ENCODE measurements around the gene CEP57L1.
A peak's percentile ranks its signal among the peaks of the same experiment; 100 is the strongest.

Gene CEP57L1

DNA sequence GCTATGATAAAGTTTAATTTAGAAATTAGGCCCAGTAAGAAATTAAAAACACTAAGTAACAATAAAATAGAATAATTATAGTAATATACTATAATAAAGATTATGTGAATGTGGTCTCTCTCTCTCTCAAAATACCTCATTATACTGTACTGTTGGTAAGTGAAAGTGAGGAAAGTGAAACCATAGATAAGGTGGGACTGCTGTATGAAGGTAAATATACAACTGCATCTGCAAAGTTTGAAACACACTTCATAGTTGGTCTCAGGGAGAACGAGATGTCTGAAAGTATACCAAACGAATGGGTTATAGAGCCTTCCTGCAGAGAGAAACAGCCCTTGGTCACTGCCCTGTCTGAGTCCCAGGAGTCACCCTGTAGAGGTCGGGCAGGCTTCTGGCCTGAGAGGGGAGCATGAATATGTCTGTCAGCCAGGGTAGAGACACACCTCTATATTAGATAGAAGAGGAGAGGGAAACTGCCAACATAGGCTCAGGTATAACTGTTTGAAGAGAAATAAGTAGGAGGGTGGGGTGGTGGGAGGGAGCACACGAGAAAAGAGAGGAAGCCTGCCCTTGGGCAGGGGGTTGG, 32.4 kb upstream of the CEP57L1 start:
- TF ChIP-seq, protein P1, sequence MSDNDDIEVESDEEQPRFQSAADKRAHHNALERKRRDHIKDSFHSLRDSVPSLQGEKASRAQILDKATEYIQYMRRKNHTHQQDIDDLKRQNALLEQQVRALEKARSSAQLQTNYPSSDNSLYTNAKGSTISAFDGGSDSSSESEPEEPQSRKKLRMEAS (IDR thresholded peaks at IDR 0.05; ENCODE audit: low read depth, low read length) = no peak
- TF ChIP-seq, protein P2, sequence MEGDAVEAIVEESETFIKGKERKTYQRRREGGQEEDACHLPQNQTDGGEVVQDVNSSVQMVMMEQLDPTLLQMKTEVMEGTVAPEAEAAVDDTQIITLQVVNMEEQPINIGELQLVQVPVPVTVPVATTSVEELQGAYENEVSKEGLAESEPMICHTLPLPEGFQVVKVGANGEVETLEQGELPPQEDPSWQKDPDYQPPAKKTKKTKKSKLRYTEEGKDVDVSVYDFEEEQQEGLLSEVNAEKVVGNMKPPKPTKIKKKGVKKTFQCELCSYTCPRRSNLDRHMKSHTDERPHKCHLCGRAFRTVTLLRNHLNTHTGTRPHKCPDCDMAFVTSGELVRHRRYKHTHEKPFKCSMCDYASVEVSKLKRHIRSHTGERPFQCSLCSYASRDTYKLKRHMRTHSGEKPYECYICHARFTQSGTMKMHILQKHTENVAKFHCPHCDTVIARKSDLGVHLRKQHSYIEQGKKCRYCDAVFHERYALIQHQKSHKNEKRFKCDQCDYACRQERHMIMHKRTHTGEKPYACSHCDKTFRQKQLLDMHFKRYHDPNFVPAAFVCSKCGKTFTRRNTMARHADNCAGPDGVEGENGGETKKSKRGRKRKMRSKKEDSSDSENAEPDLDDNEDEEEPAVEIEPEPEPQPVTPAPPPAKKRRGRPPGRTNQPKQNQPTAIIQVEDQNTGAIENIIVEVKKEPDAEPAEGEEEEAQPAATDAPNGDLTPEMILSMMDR (IDR thresholded peaks at IDR 0.05; ENCODE audit: low read depth, low read length) = no peak
- TF ChIP-seq POLR2A (IDR thresholded peaks at IDR 0.05; ENCODE audit: extremely low read depth, insufficient read length) (no peak), MYC (IDR thresholded peaks at IDR 0.05; ENCODE audit: low read depth, low read length) (no peak)
- H3K4me3 ChIP-seq (ENCODE audit: low read depth, low read length) = no peak overlapping the region
- no peak for DNase-seq (ENCODE audit: low read depth)

DNA sequence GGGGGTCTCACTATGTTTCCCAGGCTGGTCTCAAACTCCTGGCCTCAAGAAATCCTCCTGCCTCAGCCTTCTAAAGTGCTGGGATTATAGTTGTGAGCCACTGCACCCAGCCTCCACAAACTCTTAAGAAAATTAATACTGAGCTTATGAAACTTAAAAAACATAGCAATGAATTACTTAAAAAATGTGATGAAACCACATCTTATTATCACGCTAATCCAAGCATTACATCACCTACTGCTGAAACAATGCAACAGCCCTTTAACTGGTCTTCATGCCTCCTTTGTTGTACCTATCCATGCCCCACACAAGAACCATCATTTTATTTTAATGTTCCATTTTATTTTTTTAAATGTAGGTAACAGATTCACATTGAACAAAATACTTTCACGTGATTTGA, 25.6 kb upstream of the CEP57L1 start:
- TF ChIP-seq, protein P1 (IDR thresholded peaks at IDR 0.05; ENCODE audit: low read depth, low read length) = no peak
- TF ChIP-seq, protein P2 (IDR thresholded peaks at IDR 0.05; ENCODE audit: low read depth, low read length) = no peak
- TF ChIP-seq POLR2A (IDR thresholded peaks at IDR 0.05; ENCODE audit: extremely low read depth, insufficient read length) (no peak), MYC (IDR thresholded peaks at IDR 0.05; ENCODE audit: low read depth, low read length) (no peak)
- no peak for DNase-seq (ENCODE audit: low read depth)
- no peak overlapping the region for H3K4me3 ChIP-seq (ENCODE audit: low read depth, low read length)

DNA sequence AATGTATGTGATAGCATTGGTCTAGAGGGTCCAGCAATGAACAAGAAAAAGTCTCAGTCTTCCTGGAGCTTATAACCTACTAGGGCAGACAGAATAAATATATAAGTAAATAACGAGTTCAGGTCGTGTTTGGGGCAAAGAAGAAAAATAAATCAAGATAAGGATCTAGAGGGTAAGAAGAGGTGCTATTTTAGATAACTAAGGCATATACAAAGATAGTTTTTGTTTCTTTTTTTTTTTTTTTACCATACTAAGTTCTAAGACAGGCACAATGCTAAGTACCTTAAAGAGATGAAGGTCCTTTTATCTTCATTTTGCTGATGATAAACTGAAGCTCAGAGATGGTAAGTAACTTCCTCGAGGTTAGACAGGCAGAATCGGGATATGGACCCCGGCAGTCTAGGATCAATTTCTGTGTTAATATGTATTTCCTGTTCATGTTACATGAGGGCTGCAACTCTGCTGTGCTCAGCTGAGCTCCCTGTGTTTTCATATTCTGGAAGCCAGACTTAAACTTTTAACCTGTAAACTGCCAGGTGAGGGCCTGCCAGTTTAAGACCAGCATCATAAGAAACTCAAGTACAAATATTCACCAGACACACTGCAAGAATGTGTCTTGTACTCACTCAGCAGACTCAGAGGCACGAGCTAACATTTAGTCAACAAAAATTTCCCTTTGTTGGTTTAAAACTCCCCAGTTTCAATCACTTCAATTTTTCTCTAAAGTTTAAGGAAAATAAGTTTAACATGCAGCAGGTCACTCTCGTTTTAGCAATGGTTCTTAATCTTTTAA, 24.0 kb upstream of the CEP57L1 start:
- TF ChIP-seq POLR2A (IDR thresholded peaks at IDR 0.05; ENCODE audit: extremely low read depth, insufficient read length) (no peak), MYC (IDR thresholded peaks at IDR 0.05; ENCODE audit: low read depth, low read length) (no peak)
- TF ChIP-seq, protein P2 (IDR thresholded peaks at IDR 0.05; ENCODE audit: low read depth, low read length) = no peak
- TF ChIP-seq, protein P1 (IDR thresholded peaks at IDR 0.05; ENCODE audit: low read depth, low read length) = no peak
- no peak for DNase-seq (ENCODE audit: low read depth)
- no peak overlapping the region for H3K4me3 ChIP-seq (ENCODE audit: low read depth, low read length)

DNA sequence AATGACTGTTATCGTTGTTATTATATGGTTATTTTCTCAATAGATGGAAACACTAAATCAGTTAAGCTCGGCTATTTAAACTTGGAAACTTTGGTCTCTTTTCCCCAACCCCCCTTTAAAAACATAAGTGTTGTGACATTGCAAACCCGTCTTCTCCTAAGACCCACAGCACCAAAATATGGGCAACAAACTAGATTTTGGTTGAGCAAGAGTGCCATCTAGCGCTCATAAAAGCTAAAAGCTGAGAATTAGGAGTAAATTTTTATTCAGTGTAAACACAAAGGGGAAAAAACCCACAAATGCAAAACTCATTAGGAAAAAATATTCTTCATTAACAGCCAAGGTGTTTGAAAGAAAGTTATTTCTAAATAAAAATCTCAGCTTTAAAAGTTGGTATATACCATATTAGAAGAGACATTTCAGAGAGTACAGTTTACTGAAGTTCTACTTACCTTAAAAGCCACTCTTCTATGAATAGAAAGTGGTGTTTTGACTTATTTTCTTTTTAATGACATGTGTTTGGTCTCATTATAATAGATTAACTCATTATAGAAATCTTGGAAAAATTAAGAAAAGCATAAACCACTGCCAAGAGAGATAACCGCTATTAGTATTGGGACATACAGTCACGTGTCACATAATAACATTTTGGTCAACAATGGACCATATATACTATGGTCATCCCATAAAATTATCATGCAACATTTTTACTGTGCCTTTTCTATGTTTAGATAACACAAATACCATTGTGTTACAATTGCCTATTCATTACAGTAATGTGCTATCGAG, 21.8 kb upstream of the CEP57L1 start:
- TF ChIP-seq MYC (IDR thresholded peaks at IDR 0.05; ENCODE audit: low read depth, low read length) = no peak
- TF ChIP-seq, protein P1 (IDR thresholded peaks at IDR 0.05; ENCODE audit: low read depth, low read length) = no peak
- TF ChIP-seq, protein P2 (IDR thresholded peaks at IDR 0.05; ENCODE audit: low read depth, low read length) = peak; percentile 57
- no peak for TF ChIP-seq POLR2A (IDR thresholded peaks at IDR 0.05; ENCODE audit: extremely low read depth, insufficient read length)
- H3K4me3 ChIP-seq (ENCODE audit: low read depth, low read length) = no peak overlapping the region
- peak; percentile 86 for DNase-seq (ENCODE audit: low read depth)

DNA sequence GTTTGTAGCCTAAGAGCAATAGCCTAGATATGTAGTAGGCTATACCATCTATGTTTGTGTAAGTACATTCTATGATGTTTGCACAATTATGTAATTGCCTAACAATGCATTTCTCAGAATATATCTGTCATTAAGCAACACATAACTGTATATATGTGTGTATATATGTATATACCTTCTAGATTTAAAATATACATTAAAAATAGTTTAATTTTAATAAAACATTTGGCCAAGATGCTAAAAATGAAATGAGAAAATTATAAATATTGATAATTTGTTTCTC, 21.2 kb upstream of the CEP57L1 start:
- no peak for TF ChIP-seq MYC (IDR thresholded peaks at IDR 0.05; ENCODE audit: low read depth, low read length)
- TF ChIP-seq, protein P1 (IDR thresholded peaks at IDR 0.05; ENCODE audit: low read depth, low read length) = no peak
- no peak for TF ChIP-seq POLR2A (IDR thresholded peaks at IDR 0.05; ENCODE audit: extremely low read depth, insufficient read length)
- TF ChIP-seq, protein P2 (IDR thresholded peaks at IDR 0.05; ENCODE audit: low read depth, low read length) = no peak
- no peak overlapping the region for H3K4me3 ChIP-seq (ENCODE audit: low read depth, low read length)
- no peak for DNase-seq (ENCODE audit: low read depth)
